HPDE6-E6E7 (cell line): ENCODE data around the gene FAIM2.

Experiments
- DNase-seq: peaks from one replicate; pipeline ENCODE4 v3.0.0; 2011; ENCODE audit warnings: missing footprints; ENCODE audit errors: extremely low spot score

Gene FAIM2

DNA sequence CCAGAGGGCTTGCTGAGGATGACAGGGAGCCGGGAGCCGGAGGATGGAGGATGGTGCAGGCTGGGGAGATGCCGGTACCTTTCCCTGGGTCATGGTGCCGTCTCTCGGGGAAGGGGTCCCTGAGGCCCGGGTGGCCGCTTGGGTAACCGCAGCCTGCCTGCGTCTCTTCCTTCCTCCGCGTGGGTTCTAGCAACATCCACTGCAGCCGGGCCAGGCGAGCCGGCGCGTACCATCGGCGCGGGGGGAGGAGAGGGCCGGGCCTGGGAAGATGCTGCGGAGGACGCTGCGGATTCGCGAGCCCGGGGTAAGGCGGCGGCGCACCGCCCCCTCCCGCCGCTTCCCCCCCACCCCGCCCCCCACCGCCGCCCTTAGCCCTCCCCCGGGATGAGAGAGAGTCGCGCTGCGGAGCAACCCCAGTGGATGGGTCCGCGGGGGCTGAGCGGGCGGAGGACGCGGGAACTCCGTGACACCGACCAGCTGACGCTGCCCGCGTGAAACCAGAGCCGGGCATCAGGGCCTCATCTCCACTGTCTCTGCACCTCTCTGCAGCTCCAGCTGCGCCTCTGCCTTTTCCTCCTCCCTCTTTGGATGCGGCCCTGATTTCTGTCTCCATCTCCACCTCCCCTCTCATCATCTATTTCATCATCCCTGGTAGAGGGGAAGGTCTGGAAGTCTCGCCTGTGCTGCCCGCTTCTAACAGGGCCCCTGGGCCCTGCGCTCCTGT is at the start of gene FAIM2:
Gene FAIM2 (minus strand): TSS at position 201 of the 724 bp plus-strand sequence. CDS start 108 bp downstream, at position 93.
- no peak for DNase-seq

DNA sequence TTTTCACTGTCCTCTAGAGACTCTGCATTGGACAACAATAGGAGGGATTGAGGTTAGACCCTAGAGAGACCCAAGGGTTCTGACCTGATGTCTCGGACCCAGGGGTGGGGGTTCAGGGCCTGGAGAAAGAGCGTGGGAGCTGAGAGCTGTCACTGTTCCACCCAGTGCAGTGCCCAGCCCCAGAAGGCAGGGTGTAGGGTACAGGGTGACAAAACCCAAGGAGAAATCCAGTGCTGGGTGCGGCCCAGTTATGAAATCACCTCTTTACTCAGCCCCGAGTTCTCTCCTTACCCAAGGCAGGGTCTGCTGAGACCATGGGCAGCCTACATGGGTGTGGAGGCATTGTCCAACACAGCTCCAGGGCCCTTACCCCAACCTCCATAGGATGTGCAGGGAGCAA is 49.5 kb upstream of the FAIM2 start:
- no peak for DNase-seq

GRCh38 chr12:49952391-49953055 is 48.8 kb upstream of the FAIM2 start:
- no peak for DNase-seq

- DNase-seq: no peak
These were observed 47.9 kb upstream of the FAIM2 start for GRCh38 chr12:49951411-49952240.

- no peak for DNase-seq
These were observed 46.9 kb upstream of the FAIM2 start, which contains the start of gene AQP2 for GRCh38 chr12:49950273-49951251. Gene AQP2, plus strand, starts transcription at chr12:49950737. Its CDS starts 94 bp downstream, at chr12:49950831.

GRCh38 chr12:49949866-49950265 is 46.2 kb upstream of the FAIM2 start:
- DNase-seq: no peak

DNA sequence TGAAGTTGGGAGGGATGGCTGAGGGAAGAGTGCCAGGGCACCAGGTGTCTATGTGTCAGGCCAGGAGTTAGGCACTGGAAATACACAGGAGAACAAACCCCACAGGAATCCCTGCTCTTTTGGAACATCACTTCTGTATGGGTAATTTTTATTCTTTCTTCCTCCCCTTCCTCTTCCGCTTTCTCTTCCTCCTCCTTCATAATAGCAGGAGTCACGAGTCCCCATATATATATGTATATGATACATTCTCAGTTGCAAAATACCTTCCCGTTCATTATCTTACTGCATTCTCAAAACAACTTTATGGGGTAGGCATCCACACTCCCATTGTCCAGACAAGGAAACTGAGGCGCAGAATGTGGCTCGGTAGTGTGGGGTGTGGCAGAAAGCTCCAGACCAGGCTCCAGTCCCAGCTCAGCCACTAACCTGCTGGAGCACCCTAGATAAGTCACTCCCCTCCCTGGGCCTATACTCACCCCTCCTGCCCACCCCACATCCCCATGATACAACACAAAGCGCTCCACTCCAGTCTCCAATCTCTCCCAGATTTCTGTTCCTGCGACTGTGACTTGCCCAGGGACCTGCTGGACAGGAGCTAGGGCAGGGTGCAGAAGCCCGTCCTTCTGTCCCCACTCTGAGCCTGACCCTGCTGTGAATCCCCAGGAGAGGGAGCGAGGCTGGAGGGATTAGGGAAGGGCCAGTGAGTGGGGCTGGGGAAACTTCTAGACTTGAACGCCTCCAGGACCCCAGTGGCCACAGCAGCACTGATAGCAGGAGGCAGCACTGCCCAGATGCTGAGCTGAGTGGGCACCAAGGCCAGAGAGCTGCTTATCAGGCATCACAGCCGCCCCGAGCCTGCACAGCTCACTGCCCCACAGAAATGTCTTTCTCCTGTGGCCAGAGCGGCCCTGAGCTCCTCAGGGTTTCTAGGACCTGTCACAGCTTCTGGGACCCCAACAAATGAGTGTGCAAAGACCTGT is 45.5 kb upstream of the FAIM2 start:
- DNase-seq: no peak

- no peak for DNase-seq
These were observed 44.0 kb upstream of the FAIM2 start for GRCh38 chr12:49947593-49948226.

DNA sequence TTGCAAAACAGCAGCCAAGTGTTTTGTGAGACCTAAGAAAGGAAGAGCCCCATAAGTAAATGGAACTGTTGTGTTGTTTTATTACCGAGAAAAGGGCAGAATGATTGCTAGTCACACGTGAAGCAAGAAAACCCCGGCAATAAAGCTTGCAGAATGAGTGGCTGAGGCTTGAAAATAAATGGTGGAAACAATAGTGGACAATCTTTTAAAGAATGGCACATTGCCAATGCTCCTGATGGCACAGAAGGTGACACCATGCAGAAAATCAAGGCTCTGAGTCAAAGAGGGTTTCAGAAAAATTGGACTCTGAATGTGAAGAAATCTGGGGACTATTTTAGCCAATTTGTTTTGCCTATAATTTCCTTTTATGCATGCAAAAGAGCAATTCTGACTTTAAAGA is 42.8 kb upstream of the FAIM2 start:
- DNase-seq: no peak

GRCh38 chr12:49946086-49946485 is 42.4 kb upstream of the FAIM2 start:
- no peak for DNase-seq

DNA sequence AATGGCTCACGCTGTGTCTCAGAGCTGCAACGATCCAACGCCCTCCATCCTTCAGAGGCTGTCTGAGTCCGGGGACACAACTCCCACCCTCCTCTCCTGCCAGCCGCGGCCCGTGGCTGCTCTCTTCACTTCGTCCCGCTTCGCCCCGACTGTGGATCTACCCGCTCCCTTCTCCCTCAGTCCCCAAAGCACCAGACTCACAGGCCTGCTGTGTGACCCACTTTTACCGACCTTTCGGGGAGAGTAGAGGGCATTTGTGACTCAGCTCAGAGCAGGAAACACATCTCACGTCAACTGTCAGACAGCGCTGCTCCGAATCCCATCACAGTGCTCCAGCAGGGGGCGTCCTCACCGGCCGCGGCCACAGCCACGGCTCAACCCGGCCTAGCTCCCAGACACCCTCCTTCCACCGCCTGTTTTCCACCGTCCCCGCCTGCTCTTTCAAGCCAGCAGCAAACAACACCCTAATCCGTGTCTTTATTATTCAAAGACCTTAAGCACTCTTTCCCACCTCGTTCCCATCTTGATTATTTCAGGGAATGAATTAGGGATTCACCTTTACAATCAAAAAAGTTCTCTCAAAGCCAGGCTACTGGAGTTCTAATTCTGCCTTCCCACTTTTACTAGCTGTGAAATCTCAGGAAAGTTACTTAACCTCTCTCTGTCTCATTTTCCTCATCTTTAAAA is 41.8 kb upstream of the FAIM2 start:
- peak; percentile 67 for DNase-seq

DNA sequence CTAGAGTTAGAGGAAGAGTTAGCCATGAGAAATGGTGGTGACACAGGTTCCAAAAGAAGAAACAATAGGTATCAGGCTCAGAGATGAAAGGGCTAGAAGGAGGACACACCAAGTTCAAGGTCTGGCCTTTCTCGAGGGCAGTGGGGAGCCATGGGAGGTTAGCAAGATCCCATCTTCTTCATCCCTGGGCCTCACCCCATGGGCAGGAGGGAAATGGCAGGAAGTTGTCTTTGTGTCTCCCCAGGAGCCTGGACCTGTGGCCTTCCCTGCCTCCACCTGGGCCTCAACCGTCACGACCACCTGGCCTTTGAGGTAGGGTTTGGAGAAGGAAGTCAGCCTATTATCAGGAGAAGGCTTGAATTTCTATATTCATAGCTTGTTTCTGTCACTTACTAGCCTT is 41.0 kb upstream of the FAIM2 start:
- DNase-seq: no peak

DNA sequence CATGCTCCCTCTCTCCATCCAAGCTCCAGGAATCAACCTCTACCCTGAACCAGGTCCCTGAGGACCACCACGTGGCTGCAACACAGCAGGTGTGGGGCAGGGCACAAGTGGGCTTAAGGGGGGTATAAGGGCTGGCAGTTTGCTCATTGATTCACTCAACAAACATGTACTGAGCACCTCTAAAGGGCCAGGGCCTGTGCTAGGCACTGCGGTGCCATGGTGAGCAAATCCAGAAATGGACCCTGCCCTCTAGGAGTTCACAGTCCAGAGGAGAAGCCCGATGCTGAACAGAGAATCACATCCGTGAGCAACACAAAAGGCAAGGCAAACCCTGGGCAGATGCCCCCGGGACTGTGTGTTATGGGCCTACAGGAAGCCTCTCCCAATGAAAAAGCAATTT is 40.3 kb upstream of the FAIM2 start:
- DNase-seq: no peak

GRCh38 chr12:49943625-49943960 is 39.9 kb upstream of the FAIM2 start:
- no peak for DNase-seq

GRCh38 chr12:49942921-49943624 is 39.4 kb upstream of the FAIM2 start:
- DNase-seq: no peak

DNA sequence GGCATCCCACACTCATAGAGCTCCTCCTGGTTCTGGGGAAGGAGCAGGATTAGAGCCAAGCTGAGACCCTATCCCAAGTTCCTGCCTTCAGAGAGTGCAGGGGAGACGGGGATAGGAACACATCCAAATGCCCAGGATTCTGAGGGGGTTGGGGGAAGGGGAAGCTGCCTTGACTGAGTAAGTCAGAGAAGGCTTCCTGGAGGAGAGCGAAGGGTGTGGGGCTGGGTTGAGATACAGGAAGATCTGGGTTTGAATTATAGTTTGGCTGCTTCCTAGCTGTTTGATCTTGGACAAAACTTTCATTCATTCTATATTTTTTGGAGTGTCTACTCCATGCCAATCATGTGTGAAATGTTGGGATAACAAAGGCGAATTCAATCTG is 38.8 kb upstream of the FAIM2 start:
- no peak for DNase-seq

DNA sequence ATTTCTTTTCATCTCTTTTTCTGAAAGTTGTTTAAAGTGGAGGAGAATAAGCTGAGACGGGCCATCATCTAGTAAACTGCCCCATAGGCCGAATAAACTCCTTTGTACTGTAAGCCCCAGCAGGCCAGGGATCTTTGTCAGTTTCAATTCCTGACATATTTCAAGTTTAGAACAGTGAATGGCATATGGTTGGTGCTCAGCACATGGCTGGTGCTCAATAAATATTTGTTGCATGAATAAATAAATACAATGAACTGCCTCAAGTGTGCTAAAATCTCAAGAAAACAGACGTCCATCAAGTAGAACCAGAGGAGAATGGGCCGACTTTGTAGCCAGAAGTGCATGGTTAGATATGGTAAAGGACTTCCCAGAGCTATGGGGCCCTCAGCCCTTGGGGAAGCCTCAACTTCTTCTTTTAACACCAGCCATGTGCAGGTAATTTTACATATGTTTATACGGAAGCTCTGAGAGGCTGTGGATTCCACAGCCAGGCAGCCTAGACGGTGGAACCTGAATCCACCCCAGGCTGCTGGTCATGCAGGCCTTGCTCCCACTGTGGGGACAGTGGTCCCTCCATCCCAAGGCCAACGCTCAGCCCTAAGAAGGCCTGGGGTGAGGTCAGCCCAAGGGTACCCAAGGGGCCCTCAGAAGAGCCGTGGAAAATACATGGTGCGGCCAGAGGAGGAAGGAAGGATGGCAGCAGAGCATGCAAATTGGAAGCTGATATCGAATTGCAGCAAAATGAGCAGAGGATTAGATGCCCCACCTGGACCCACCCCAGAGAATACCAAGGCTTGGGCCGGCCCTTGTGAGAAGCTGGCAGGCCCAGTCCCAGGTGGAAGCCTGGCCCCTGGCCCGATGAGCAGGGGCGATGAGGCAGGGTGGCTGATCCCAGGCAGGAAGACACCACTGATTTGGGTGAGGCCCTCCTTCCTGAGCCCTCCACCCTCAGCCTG is 38.1 kb upstream of the FAIM2 start:
- no peak for DNase-seq
